GM13977 (cell line): ENCODE results near the gene GNB1.
"Not testable (repeated sequence)": the region's sequence is repeated elsewhere in the genome, so short reads cannot be mapped to it uniquely, and the experiment has no call there.

Experiments used
- DNase-seq: peaks from one replicate; pipeline ENCODE4 v3.0.0; 2012; ENCODE audit warnings: low spot score
- in situ Hi-C: fragments of 300-500 bp; cut with MboI; formaldehyde crosslinking; loops from one replicate; pipeline ENCODE4 v1.12.0; 2022; ENCODE audit warnings: low sequenced_read_pairs, low pct_unique_long_range_greater_than_20kb, mixed read lengths, inconsistent platforms; ENCODE audit not compliant: unreplicated experiment
- TF ChIP-seq, protein P1 (sequence below): IDR thresholded peaks from 2 replicates; pipeline ENCODE4 v1.5.1; 2012; ENCODE audit warnings: mild to moderate bottlenecking, control low read depth; ENCODE audit not compliant: insufficient read depth; ENCODE audit errors: extremely low read depth, missing control alignments

GNB1 gene

DNA sequence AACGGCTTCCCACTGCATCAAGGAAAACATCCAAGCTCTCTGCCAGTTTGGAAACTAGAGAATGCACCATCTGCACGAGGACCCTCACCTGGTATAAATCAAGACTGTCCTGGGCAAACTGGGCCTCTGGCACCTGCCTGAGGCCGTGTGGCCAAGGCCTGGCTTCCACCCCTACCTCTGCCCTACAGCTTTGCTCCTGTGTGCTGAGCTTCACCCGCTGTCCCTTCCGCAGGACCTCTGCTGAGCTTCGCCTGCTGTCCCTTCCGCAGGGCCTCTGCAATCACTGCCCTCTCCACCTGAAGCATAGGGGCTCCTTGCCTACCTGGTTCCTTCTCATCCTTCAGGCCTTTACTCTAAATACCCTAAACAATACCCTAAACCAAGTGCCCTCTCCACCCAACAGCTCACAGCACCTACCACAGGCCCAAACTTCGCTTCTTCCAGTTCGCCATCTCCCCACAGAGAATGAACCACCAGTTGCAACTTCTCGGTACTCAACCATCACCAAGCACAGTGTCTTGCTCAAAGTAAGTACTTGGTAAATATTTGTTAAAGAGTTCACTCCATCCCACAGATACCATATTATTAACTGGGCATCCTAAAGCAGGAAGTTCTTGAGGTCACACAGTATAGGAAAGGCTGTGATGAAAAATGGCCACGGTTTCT, 18.4 kb downstream of the GNB1 start:
- in situ Hi-C loops = no loop called here
- TF ChIP-seq, protein P1, sequence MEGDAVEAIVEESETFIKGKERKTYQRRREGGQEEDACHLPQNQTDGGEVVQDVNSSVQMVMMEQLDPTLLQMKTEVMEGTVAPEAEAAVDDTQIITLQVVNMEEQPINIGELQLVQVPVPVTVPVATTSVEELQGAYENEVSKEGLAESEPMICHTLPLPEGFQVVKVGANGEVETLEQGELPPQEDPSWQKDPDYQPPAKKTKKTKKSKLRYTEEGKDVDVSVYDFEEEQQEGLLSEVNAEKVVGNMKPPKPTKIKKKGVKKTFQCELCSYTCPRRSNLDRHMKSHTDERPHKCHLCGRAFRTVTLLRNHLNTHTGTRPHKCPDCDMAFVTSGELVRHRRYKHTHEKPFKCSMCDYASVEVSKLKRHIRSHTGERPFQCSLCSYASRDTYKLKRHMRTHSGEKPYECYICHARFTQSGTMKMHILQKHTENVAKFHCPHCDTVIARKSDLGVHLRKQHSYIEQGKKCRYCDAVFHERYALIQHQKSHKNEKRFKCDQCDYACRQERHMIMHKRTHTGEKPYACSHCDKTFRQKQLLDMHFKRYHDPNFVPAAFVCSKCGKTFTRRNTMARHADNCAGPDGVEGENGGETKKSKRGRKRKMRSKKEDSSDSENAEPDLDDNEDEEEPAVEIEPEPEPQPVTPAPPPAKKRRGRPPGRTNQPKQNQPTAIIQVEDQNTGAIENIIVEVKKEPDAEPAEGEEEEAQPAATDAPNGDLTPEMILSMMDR = no peak
- DNase-seq = no peak

DNA sequence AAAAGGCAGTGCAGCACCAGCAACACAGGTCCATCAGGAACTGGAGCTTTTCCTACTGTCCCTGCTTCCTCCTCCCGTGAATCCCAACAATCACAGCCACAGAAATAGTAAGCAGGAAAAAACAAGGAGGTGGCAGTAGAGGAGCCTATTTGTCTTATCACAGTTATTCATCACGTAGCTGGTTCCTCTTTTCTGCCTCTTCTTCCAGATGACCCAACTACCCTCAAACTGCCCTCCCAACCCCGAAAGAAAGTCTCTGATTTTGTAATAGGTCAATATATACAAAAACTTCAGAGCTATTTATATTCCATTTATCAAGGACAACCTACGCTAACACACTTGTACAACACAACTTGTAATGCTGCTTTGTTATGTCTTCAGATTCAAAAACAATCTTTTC, 21.4 kb downstream of the GNB1 start:
- TF ChIP-seq, protein P1 = no peak
- no peak for DNase-seq
- in situ Hi-C loops = no loop called here

DNA sequence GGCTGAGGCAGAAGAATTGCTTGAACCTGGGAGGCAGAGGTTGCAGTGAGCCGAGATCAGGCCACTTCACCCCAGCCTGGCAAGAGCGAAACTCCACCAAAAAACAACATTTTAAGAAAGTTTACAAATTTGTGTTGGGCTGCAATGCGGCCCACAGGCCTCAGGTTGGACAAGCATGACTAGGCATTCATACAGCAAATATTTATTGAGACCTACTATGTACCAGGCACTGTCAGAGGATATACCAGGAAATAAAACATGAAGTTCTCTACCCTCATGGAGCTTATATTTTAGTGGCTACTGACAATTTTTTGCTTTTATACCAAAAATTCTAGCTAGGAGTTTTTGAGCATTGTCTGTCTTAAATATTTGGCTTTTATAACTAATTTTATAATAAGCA, 23.7 kb downstream of the GNB1 start:
- TF ChIP-seq, protein P1 = no peak
- DNase-seq = no peak
- in situ Hi-C loops = no loop called here

DNA sequence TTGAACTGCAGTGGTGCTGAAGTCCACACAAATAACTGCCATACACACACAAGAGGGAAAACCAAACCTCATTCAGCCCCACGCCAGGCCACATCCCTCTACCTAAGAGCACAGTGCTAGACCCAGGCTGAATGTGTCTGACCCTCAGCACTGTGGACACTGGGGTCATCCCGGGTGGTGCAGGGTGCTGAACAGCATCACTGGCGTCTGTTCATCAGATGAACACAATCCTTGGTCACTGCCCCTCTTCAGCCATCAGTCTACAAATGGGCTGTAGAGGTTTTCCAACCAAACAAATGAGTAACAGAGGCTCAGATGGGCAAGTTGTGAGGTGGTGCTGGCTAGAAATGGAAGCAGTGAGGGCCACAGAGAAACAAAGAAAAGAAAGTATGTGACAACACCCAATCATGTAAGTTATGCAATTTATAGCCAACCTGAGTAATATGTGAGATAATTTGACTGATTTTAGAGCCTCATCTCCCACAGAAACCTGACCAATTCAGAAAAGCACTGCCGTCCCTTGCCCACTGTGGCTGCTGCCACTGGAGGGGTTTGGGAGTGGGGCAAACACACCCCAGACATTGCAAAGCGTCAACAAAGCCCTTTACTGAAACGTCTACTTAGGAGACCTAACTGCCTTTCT, 27.9 kb downstream of the GNB1 start:
- in situ Hi-C loops = no loop called here
- DNase-seq = no peak
- TF ChIP-seq, protein P1 = no peak

DNA sequence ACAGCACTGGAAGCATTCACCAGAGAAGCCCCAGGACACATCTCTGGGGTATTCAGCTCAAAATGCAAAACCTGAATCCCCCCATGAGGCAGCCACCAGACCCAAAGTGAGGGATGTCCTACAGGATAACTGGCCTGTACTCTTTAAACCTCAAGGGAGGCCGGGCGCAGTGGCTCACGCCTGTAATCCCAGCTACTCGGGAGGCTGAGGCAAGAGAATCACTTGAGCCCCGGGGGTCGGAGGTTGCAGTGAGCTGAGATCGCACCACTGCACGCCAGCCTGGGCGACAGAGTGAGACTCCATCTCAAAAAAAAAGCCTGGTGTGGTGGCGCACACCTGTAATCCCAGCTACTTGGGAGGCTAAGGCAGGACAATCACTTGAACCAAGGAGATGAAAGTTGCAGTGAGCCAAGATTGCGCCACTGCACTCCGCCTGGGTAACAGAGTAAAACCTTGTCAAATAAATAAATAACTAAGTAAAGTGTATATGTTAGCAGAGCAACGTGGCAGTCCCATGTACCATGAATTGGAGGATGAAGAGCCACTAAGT, 29.1 kb downstream of the GNB1 start:
- DNase-seq, in situ Hi-C loops: not testable (repeated sequence)

DNA sequence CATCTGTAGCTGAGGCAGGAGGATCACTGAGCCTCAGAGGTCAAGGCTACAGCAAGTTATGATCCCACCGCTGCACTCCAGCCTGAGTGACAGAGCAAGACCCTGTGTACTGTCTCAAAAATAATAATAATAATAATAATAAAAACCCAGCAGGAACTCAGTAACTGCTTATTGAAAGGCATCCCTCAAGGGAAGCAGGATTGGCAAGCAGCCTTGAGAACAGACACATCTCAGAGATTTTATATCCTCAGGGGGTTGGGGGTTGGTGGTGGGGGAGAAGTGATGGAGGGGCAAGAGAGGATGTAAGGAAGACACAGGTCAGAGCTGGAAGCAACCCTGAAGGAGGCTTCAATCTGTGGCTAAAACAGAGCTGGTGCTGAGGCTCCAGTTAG, 29.6 kb downstream of the GNB1 start:
- no peak for DNase-seq
- TF ChIP-seq, protein P1 = no peak
- in situ Hi-C loops = no loop called here

DNA sequence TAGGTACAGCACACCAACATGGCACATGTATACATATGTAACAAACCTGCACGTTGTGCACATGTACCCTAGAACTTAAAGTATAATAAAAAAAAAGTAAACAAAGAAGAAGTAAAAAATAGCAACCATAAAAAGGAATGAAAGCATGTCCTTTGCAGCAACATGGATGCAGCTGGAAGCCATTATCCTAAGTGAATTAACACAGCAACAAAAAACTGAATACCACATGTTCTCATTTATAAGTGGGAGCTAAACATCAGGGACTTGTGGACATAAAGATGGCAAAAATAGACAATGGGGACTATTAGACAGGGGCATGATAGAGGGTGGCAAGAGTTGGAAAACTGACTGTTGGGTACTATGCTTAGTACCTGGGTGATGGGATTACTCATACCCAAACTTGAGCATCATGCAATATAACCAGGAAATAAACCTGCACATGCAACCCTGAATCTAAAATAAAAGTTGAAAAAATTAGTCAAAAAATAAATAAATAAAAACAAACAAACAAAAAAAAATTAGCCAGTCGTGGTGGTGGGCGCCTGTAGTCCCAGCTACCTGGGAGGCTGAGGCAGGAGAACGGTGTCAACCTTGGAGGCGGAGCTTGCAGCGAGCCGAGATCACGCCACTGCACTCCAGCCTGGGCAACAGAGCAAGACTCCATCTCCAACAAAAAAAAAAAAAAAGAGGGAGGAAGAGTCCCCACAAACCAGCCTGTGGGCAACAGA, 30.8 kb downstream of the GNB1 start:
- in situ Hi-C loops = loop anchor here (10.0 kb wide), 1 partner anchor 65 kb away; no protein-coding TSS in a partner anchor
- not testable (repeated sequence) for DNase-seq
